ENCODE data around the gene CD8B. TPM values are rescaled to one million over a fixed set of nuclear protein-coding genes. Genes with fewer than 3 reads are reported as not detected.

Gene CD8B
- total RNA-seq, 1 donor from 2014 or later, result 0.45 TPM

DNA sequence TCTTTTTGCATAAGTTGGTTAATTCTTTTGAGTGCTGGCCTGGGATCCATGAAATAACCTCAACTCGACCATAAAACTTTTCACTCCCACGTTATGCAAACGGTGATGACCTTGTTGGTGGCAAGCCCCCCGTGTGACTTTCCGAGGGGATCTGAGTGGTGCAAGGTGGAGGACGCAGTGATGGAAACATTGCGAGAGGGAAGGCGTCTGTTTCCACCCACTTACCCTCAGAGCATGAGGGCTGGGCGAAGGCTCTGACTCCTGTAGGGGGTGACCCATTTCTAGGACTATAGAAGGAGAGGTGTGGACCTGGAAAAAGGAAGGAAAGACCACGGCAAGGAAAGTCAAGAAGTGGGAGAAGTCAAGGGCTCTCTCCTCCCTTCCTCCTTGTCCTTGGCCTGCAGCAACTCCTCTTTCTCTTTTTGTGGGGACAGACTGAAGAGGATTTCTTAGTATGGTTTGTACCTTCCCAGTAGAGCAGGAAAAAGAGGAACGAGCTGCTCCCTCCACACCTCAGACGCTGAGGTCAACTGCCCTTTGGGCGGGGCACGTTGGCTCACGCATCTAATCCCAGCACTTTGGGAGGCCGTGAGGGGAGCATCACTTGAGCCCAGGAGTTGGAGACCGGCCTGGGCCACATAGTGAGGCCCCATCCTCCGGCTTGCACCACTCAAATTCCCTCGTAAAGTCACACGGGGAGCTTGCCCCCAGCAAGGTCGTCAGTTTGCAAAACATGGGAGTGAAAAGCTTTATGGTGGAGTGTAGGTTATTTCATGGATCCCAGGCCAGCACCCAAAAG, 55.4 kb downstream of the CD8B start:
- DNase-seq (ENCODE audit: low spot score), result no peak
- ATAC-seq, result no peak

DNA sequence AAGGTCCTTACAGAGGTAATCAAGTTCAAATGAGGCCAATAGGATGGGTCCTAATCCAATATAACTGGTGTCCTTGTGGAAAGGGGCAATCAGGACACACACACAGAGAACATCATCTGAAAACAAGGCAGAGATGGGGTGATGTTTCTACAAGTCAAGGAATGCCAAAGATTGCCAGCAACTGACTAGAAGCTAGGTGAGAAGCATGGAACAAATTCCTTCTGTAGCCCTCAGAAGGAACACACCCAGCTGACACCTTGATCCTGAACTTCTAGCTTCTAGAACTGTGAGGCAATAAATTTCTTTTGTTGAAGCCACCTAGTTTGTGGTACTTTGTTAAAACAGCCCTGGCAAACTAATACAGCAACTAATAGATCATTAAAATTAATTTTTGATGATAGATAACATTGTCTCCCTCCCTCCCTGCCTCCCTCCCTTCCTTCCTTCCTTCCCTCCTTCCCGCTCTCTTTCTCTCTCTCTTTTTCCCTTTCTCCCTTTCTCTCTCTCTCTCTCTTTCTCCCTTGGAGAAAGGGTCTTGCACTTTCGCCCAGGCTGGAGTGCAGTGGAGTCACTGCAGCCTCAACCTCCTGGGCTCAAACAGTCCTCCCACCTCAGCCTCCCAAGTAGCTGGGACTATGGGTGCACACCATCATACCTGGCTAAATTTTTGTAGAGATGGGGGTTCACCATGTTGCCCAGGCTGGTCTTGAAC, 60.7 kb downstream of the CD8B start:
- no peak for ATAC-seq
- no peak for DNase-seq (ENCODE audit: low spot score)

DNA sequence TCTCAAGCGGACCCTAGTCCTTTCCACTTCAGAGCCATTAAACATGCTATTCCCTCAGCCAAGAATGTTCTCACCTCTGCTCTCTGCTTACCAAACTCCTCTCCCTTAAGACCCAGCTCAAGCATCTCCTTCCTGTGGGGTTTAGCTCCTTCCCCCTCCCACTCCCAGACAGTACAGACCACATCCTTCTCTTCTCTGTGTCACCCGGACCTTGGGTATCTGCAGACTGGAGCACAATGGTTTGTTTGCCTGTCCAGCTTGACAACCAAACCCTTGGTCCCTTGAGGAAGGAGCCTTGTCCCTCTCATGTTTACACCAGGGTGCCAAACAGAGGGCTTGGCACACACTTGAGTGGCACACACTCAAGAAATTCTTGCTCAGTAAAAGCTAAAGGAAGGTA, 66.8 kb downstream of the CD8B start:
- DNase-seq (ENCODE audit: low spot score), result no peak
- no peak for ATAC-seq

DNA sequence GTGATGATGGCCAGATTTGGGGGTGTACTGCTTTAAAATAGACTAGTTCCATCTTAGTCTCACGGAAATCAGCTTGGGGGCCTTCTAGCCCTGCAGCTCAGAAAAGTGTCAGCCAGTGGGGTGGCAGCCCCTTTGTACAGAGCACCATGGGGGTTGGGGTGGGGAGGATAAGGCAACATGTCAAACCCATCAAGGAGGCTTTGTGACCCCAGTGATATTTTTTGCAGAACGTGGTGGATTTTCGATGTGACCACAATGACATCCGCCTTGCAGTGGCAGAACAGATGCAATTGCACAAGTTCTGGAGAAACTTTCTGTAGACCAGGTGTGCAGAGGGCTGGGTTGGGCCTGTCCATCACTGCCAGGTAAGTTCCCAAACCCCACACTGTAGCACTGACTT, 67.9 kb downstream of the CD8B start:
- DNase-seq (ENCODE audit: low spot score) (no peak), ATAC-seq (no peak)

DNA sequence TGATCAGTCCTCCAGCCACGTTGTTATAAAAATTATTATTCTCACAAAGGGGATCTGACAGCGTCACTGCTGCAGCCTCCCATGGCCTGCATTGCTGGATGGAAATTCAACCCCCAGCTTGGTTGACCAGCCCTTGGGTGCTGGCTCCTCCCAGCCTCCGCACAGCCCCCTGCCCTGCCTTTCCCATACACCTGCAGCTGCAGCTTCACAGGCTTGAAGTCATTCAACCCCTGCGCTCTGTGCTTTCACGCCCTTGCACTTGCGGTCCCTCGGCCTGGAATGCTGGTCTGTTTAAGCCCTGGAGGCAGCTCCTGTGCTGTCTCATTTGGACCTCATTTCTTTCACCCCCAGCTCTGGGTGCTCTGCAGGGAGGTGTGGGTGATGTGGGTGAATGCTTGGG, 70.1 kb downstream of the CD8B start:
- DNase-seq (ENCODE audit: low spot score), result no peak
- no peak for ATAC-seq

DNA sequence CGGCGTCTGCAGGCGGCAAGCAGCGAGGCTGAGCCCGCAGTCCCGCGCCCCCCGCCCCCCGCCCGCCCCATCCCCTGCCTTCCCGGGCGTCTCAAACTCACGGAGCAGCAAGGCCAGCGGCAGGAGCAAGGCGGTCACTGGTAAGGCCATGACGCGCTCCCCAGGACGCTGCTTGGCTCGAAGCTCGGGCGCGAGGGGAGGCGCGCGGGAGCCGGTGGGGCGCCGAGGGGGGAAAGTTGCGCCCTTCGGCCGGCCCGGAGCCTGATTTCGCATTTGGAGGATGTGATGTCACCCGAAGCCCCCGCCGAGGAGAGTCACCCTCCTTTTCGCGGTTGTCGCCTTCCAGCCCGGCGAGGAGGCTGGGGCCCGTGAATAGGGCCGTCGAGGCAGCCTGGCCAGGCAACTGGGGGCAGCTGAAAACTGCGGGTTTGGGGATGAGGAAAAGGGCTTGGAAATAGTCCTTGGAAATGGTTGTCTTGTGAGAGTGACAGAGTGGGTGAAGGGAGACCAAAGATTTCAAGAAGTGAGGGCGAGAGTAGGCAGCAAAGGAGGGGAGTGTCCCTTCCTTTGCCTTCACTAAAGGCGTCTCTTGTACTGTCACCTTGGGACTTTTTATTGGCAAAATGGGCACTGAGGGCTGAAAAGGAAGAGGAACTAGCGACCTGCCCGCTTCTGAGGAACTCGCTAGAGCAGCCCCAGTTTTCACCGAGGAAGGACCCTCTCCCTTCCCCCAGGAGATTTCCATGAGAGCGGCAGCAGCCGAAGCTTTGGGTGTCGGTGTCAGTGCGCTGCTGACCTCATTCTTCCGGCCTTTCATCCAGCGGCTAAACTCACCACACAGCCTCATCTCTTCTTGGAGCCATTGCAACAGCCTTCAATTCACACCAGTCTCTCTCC, 70.8 kb downstream of the CD8B start, which contains the start of gene CD8A:
Gene CD8A (minus strand): TSS at position 238 of the 897 bp plus-strand sequence. CDS start 88 bp downstream, at position 150.
- DNase-seq (ENCODE audit: low spot score), result no peak

DNA sequence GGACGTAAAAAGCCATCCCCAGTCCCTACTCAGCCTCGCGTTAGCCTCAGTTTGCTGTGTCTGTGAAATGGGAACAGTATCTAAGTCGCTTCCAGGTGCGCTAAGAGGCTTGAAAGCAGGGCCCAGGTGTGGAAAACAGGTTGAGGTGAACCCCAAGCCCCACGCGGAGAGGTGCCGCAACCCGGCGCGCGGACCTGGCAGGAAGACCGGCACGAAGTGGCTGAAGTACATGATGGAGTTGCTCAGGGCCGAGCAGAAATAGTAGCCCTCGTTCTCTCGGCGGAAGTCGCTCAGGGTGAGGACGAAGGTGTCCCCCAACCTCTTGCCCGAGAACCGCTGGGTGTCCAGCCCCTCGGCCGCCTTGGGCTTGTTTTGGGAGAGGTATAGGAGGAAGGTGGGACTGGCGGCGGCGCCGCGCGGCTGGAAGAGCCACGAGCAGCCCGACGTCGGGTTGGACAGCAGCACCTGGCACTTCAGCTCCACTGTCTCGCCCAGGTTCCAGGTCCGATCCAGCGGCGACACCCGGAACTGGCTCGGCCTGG, 71.5 kb downstream of the CD8B start:
- no peak for DNase-seq (ENCODE audit: low spot score)
- peak; percentile 49 for ATAC-seq

More for the DNA sequence above, 70.8 kb downstream of the CD8B start, which contains the start of gene CD8A:
- ATAC-seq, result peak; percentile 29

DNA sequence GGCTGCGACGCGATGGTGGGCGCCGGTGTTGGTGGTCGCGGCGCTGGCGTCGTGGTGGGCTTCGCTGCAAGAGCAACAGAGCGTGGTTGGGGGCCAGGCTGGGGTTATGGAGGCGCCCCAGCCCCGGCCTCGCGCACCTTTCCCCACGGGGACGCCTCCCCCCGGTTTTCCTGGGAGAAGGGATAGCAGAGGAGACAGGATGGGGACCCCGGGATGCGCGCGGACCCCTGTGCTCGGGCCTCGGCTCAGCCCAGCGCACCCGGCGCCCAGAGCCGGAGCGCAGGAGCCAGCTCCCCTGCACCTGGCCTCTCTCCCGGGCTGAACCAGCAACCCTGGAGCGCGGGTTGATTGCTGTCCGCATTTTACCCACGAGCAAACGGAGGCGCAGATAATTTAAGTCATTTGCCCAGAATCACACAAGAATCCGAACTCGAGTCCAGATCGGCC, 72.0 kb downstream of the CD8B start:
- ATAC-seq, result no peak
- DNase-seq (ENCODE audit: low spot score), result no peak

DNA sequence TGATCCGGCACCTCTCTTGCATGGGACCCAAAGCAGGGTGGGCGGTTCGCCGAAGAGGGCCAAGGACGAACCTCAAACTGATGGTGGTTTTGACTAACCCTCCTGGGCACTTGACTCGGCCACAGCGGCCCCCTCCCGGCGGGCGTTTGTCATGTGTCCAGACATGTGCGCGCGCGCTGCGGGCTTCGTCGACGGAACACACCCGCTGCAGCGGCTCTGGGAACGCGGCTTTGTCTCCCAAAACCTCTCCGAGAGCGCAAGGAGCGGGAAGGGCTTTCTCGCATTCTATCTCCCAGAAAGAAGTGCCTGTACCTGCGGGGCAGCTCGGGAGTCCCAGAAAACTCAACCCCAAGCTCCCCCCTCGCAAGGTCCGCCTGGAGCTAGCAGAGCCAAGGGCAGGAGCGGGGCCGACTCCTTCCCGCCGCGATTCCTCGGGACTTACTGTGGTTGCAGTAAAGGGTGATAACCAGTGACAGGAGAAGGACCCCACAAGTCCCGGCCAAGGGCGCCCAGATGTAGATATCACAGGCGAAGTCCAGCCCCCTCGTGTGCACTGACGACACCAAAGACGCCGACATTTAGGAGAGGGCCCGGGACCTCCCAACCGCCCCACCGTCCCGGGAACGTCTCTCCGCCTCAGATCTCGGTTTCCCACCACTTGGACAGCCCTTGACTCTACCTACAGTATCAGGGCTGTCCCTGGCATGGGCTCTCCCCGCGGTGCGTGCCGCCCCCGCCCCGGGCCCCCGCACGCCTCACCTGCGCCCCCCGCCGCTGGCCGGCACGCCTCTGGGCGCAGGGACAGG, 72.6 kb downstream of the CD8B start:
- ATAC-seq (no peak), DNase-seq (ENCODE audit: low spot score) (no peak)

DNA sequence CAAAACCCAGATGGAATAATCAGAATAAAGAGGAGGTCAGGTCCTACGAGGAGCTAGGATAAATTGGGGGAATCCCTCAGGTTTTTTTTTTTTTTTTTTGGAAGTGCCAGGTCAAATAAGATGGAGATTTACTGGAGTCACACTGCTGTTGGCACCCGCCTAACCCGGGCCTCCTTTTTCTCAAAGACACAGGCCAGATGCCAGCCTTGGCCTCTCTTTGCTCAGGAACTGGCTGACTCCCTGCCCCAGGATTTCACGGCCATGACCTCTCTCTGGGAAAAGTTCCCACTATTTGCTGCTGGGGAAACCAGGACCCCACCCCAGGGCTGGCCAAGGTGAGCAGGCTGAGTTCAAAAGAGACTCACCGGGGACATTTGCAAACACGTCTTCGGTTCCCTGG, 73.5 kb downstream of the CD8B start:
- DNase-seq (ENCODE audit: low spot score) (no peak), ATAC-seq (peak; percentile 9)

DNA sequence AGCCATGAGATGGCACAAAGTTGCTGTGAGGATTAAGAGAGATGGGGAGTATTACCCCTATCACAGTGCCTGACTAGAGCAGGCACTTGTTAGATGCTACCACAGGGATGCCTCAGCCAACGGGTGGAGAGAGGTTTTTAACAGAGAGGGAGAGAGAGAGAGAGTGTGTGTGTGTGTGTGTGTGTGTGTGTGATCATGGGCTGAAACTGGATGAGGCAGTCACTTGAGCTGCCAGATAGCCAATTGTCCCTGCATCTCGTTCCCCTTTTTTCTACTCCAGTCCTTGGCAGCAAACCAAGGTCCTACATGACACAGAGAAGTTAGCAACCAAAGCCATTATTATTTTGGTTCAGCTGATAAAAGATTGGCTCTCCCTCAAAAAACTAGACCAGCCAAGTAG, 74.0 kb downstream of the CD8B start:
- DNase-seq (ENCODE audit: low spot score) (no peak), ATAC-seq (peak; percentile 48)

DNA sequence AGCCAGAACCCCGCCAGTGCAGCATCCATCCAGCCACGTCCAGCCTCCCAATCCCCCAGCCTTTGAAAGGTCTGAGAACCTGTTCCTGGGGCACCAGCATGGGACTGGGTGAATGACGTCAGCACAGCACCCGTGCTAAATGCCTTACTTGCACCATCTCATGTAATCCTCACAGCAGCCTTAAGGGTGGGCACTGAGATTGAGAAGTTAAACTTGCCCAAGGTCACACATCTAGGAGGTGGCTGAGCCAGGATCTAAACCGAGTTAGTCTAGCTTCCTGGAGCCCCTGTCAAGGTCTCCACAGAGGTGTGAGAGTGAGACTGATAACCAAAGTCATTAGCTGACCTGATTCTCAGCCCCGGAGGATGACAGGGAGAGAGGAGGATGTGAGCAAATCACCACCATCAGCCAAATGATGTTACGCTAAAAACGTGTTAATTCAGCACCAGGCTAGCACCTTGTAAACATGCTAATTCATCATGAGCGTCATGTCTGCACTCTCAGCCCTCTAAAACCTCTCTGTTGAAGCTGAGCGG, 75.6 kb downstream of the CD8B start:
- ATAC-seq (no peak), DNase-seq (ENCODE audit: low spot score) (no peak)

DNA sequence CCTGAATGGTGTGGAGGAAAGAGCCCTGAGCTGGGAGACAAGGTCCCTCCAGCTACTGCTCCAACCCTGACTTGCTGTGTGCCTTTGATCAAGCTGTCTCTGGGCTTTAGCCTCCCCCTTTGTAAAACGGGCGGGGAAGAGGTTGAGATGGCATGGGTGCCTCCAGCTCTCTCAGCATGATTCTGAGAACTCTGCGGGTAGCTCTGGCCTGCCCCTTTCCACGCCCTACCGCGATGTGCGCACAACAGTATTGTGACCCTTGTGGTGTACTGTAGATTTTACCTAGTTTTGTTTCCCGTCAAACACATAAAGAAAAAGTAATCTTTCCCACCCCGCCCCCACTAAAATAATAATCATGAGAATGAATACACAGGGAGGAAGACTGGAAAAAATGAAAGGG, 76.2 kb downstream of the CD8B start:
- ATAC-seq, result no peak
- no peak for DNase-seq (ENCODE audit: low spot score)

DNA sequence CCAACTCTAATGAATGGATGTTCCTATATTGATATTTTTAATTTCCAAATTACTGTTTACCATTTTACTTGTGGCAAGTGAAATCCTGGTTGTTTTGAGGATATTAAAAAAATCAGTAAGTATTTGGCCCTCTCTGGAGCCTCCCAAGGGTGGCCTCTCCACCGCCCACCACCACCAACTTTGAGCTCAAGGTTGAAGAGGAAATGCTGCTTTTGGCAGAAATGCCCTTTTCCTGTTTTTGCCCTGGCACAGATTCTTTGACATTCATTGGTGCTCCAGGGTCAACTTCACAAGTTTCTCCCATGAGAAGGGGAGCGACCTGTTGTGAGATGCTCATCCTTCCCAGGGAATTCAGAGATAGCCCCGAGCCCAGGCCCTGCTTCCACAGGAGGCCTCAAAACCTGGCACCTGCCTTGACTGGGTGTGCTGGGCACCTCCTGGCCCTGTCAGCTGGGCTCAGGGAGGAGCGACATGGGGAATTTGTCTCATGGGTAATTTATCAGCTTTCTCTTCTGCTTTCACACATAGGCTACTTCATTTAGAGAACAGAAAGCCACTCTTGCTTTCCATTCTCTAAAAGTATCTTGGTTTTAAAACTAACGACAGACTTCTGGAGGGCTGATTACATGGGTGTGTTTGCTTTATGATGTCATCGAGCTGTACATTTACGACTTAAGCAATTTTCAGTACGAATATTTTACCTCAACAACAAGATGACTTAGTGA, 77.9 kb downstream of the CD8B start:
- no peak for ATAC-seq

DNA sequence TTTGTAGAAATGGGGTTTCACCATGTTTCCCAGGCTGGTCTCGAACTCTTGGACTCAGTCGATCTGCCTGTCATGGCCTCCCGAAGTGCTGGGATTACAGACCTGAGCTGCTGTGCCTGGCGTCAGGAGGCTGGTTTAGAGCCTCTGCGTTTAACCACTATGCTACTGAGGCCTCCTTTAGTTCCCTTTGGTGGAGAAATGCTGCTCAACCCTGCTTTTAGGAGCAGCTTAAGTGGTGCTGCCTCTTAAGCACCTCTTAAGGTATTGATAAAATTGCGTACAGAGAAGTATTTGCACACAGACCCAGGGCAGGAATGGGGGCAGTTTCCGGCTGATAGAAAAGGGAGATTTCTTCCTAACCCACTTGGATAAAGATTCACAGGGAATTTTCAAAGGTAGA, 78.9 kb downstream of the CD8B start:
- no peak for ATAC-seq
- DNase-seq (ENCODE audit: low spot score), result no peak

More for the DNA sequence above, 77.9 kb downstream of the CD8B start:
- DNase-seq (ENCODE audit: low spot score), result no peak

DNA sequence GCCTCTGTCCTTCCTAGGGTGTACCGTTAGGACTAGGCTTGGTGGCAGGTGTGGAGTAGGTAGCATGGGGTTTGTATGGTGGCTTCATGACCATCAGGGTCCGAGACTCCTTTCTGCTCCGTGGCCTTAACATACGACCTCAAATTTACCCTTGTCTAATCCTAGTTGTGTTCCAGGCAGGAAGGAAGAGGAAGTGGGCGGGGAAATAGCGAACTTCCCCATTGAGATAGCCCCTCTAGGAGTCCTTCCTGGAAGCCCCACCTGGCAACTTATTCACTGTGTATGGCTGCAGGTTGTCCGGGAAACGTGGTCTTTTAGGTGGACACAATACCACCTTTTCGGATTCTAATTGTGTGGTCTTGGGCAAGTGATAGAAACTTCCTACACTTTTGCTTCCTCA, 80.3 kb downstream of the CD8B start:
- DNase-seq (ENCODE audit: low spot score) (no peak), ATAC-seq (peak; percentile 35)

DNA sequence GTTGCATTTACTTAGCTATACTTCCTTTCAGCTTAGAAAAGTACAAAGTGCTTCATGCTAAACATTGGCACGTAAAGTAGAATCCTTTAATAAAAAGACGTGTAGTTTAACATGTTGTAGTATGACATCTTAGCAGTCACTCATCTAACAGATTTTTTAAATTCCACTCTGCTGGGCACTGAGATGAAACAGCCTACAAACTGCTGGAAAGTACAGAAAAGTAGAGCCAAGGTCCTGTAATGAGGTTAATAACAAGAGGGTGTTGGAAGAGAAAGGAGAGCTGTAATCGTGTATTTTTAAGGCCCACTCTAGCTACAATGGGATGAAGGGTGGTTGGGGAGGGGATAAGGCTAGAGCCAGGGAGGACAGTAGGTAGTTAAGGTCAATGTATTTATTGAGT, 81.7 kb downstream of the CD8B start:
- ATAC-seq, result no peak
- DNase-seq (ENCODE audit: low spot score), result no peak

DNA sequence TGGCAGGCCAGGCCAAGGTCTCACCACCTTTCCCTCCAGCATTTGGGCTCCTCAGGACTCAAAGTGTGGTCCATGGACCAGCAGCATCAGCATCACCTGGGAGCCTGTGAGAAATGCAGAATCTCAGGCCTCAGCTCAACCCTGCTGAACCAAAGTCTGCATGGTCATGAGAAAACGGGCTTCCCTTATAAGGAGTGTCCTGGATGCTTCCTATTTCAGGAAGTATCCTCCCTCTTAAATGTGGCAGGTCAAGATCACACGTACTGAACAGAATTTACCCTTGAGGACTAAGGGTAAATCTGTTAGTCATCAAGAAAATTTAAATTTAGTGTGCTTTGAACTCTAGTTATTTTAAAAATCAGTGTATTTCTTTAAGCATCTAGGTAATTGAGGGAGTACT, 82.7 kb downstream of the CD8B start:
- DNase-seq (ENCODE audit: low spot score), result no peak
- ATAC-seq, result peak; percentile 22

DNA sequence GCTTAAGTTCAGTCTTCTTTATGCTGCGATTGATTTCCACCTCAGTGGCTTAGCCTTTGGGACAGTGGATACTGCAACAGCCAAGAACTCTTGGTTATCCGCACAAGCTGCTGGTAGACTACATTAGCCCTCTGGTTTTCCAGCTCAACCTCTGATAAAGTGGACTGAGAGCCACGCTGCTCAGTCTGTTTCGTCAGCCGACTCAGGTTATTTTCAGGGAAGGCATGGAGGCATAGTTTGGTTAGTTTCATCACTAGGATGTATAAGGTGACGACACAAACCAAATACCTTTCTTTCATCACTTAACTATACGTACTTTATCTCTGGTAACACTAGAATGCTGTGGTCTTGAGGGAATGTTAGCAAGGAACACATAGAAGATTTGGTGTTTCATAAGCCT, 85.2 kb downstream of the CD8B start:
- ATAC-seq (no peak), DNase-seq (ENCODE audit: low spot score) (no peak)

Data from left lobe of liver (tissue), 2 donors.